HG03095 (cell line): ENCODE data around the gene TNS3.

Source experiments
- ATAC-seq: cut with Tn5 transposase; IDR thresholded peaks from one replicate; pipeline ENCODE4 v1.9.1; 2021; ENCODE audit warnings: moderate library complexity; ENCODE audit not compliant: unreplicated experiment

The TNS3 gene

DNA sequence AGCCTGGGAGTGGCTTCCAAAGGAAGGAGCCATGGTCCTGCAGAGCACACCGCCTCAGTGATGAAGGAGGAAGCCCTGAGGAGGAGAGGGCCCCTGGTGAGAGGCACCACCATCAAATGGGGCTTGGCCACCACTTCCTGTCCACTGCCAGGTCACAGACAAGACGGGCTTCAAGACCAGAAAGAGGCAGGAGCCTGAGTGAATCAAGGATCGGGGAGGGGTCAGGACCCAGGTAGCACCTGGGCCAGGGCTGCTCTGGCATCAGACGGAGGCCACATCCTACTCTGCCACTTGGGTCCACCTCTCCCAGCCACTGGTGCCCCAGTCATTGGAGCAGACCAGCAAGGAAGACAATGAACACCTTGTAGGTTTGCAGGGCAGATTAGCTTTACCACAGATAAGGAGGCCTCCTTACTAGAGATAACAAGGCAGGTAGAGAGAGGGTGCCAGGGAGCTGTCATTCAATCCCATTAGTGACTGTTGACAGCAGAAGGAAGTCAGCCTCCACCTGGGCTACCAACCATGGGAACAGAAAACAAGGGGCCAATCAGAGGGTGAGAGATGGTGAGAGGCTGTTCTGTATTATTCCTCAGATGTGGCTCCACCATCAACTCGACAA is 143.4 kb downstream of the TNS3 start:
- ATAC-seq = no peak

DNA sequence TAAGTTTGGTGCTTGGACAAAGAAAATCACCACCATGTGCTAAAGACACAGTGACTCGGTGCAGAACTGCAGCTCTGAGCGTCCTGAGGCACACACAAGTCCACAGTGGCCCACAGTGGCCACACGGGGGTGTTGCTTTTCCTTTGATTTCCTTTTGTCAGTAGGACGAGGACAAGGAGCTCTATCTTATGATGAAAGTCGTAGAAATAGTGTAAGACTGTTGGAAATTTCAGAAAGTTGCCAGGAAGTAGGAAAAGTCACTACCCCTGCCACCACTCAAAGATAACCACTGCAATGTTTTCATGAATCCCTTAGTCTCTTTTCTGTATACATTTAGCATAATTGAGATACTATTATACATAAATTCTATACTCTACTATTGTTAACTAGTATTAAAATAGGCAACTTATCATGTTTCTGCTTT is 146.0 kb downstream of the TNS3 start:
- no peak for ATAC-seq

DNA sequence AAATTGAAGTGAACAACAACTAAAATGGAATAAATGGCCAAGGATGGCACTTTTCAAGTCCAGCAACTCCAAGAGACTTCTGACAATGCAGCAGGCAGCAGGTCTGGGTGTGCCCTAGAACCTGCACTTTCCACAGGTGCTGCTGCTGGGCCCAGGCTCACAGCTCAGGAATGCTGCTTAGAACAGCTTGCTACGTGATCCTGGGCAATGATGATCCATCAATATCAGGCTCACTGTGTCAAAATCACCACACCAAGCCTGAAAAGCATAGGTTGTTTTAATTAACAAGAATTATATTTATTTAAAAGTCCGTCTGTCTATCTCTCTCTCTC is 148.4 kb downstream of the TNS3 start:
- ATAC-seq = no peak

DNA sequence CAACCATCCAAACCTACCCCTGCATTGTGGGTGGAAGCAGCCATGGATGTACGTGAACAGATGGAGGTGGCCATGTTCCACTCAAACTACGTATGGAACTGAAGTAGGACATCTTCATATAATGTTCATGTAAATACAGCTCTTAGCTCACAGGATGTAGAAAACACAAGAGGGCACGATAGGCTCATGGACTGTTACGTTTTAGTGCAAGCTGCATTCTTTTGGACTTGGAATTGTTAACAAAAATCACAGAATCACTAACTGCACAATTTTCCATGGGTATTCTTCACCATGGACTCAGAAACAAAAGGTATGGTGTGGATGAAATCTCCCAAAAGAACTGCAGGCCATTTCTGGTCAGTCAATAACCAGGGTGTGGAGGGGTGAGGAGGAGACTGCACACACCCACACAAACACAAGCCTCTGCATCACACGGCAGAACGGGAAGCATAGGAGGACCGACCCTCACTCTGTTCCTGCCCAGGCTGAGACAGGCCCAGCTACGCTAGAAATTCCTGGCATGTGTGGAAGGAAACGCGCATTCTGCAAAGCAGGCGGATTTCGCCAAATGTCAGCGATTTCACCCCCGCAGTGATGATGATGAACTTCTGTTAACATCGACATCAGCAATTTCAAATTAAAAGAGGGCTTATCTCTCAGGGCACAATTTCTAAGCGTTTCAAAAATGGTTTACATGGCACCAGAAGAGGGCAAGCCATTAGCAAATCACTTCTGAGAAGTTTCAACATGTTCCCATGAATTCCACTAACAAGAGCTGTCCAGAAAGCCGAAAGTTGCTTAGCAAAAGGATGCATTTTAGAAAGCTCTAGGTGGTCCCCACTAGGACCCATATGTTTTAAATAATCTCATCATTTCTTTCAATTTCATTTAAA is 149.0 kb downstream of the TNS3 start:
- ATAC-seq = no peak

DNA sequence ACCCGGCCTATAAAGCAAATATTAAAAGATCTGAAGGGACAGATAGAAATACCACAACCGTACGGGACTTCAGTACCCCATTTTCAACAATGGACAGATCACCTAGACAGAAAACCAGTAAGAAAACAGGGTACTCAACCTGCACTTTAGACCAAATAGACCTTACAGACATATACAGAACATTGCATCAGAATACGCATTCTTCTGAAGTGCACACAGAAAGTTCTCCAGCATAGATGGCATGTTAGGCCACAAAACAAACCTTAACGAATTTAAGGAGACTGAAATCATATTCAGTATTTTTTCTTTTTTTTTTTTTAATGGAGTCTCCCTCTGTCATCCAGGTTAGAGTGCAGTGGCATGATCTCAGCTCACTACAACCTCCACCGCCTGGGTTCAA is 151.5 kb downstream of the TNS3 start:
- ATAC-seq = no peak

DNA sequence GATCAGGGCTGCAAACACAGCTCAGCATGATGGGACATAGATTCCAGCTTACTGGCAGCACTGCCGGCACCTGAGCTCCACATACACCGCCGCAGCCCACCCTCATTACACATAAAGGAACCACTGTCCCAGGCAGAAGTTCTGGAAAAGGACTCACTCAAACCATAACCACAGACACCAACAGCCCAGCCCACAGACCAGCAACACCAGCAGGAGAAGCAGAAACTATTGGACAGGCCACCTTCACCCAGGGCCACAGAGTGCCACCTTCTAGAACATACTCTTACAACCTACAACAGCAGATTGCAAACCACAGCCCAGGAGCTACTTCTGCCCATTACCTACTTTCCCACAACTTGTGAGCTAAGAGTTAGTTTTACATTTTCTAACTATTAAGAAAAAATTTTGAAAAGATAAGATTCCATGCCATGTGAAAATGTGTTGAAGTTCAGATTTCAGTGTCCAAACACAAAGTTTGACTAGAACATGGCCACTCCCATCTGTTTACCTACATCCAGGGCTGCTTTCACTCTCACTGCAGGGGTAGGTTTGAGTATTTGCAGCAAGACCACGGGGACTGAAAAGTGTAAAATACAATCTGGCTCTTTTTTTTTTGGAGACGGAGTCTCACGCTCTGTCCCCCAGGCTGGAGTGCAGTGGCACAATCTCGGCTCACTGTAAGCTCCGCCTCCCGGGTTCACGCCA is 153.0 kb downstream of the TNS3 start:
- ATAC-seq = no peak

DNA sequence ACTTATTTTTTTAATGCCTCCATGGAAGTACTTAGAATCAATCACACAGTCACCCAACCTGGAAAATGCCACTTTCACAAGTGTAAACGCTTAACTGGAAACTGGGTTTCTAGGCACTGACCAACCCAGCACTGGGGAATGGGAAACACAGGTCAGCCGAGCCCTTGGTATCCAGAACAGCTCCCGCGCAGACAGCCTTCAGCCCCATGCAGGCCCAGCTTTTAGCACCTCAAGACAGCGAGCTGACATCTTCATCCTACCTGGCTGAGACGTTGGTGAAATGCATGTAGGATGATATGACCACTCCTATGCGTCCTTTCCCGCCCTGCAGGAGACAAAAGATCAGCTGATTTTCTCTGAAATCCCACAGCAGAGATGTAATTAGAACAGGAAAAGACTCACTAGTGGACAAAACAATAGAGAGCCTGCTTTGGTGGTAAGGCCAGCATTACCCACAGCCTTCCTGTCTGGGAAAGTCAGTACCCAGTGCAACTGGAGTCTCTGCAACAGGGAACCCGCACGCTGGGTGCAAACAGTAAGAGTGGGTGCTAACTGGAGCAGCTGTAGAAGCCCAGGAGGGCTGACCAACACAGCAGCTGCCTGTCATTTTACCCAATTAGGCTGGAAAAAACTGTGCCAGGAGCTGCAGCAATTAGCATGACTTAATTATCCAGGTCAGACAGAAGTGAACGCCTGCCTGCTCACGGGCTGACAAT is 153.7 kb downstream of the TNS3 start:
- ATAC-seq = no peak

DNA sequence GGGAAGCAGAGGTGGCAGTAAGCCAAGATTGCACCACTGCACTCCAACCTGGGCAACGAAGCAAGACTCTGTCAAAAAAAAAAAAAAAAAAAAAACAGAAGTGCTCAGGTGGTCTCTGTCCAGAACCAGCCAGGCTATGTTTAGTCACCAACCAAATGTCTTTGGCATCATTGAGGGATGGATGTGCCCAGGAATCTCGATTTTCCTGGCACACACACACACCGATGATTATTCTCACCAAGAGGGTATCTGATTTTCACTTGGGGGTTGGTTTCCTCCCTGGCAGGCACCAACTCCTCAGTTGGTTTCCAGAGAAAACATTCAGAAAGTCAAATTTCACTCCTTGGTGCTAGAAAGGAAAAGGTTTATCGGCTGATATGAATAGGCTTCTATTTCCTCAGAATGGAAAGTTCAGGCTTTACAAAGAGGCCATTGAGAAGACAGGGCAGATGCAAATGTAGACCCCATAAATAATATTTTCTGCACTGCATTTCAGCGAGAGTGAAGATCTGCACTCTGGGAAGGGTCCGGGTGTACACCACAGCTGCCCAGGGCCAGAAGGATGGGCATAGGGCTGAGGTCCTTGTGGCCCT is 154.8 kb downstream of the TNS3 start:
- ATAC-seq = no peak

DNA sequence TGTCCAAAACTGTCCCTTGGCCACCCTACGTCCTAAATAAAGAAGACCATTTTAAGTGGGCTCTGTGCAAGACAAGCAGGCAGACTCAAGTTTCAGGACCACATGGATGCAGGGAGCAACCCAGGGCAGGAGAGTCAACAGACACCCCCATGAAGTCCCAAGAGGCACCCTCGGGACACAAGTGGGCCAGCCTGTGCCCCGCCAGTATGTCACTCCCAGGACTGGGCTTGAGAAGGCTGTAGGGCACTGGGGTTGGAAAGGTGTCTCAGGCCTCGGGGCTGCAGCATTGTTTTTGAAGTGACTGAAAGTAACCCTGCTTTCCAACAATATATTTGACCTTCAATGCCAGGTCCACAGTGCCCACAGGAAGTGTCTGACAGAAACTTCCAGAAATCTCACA is 157.4 kb downstream of the TNS3 start:
- no peak for ATAC-seq

DNA sequence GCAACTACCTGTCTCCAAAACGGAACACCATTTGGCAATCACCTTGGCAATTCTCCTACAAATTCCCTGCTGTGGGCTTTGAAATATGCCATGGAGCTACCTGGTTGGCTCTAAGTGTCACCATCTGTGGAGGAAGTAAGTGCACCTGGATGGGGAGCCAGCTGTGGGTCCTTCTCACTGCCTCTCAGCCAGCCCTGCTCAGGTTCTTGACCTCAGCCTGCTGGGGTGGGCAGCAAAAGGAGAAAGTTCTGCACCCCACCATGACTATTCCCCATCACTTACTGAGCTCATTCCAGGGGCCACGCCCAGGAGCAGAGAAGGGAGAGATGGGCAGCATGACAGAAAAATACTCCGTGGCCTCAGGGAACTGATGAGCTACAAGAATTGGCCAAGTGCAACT is 158.7 kb downstream of the TNS3 start:
- ATAC-seq = no peak

DNA sequence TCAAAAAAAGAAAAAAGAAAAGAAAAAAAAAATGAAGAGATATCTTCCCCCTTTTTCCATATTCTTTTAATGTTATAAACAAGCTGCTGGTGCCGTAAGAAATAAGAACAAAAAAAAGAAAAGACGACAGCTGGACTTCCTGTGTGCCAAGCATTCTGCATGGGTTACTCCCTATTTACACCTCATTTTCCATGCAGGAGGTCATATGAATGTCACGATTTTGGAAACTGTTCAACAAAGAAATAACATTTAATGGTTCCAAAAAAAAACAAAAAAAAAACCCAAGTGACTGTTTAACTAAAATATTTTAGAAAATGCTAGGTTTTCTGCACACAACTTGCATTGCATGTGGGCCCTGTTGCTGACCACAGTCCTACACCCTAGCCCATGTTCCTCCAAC is 159.3 kb downstream of the TNS3 start:
- ATAC-seq = no peak

DNA sequence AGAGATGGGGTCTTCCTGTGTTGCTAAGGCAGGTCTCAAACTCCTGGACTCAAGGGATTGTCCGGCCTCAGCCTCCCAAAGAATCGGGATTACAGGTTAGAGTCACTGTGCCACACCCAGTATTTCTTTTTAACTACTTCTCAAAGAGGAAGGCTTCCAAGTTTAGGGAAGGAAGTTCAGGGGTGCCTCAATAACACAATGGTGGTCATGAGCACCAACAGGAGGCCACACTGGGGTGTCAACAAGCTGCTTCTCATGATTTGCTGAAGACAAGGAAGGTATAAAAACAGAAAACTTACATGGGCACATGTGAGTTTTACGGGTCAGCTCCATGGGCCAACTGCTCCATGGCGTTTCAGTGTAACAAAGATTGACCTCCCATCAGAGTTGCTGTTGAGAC is 160.5 kb downstream of the TNS3 start:
- no peak for ATAC-seq

DNA sequence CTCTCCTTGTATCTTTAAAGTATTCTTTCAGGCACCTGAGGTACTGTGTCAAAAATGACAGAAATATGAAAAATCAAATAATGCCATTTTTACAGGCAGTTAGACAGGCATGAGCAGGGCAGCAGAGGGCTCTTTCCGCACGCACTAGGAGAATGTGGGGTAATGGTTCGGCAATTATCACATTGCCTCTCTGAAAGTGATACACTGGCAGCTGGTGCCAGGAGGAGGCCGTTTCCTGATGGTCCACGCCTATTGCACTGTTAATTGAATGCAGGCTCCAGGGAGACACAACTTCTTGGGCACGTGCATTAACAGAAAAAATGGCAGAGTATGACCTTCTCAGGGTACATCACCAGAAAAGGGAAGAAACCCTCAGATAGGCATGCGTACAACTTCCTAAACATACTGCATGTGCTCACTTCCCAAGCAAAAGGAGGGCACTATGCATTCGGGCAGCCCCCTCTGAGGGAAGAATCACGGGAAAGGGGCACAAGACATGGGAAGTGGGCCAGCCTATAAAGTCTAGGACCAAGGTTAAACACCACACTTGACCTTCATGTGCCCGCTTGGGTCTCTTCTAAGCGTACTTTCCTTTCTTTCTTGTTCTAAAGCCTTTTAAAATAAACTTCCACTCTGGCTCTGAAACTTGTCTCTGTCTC is 161.7 kb downstream of the TNS3 start:
- ATAC-seq = no peak

DNA sequence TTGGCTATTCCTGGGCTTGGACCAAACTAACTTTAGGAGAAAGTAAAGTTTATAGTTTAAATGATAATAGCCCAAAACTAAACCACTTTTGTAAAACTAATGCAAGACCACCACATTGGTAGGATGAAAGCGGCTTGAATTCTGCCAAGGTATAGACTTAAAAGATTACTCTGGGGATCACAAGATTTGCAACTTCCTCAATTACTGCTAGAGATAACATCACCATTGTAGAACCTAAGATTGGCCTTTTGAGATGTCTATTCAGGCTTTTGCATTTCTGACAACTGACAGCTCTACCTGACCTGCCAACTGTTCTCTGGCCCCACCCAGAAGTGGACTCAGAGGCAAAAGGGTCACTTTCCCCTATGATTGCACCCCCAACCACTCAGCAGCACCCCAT is 162.4 kb downstream of the TNS3 start:
- ATAC-seq = no peak

DNA sequence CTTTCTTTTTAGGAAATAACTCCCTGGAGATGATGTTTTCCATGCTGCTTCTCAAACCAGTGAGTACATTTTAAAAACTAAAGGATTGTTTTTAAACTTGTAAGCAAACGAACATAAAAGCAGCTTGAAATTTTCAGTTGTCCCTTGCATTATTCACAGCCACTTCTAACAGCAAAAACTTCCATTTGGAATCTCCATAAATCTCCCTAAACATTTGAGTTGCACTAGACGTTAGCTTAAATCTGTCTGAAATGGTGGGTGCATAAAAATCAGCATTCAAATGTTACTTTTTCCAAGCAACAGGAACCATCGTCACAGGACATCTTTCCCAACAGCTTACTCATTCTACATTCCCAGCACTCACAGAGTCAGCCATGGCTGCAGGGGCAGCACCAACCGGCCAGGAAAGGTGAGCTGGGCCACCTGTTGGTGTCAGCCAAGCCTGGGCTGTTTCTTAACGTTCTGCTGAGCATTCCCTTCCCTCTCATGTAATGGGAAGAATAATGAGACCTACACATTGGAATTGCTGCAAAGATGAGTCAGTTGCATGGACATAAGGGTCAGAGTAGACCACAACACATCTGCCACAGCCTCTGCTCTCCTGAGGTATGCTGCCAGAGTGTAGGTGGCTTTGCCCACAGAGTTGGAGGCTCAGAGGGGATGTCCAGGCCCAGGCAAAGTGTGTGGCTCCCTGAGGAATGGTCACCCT is 163.2 kb downstream of the TNS3 start:
- no peak for ATAC-seq

DNA sequence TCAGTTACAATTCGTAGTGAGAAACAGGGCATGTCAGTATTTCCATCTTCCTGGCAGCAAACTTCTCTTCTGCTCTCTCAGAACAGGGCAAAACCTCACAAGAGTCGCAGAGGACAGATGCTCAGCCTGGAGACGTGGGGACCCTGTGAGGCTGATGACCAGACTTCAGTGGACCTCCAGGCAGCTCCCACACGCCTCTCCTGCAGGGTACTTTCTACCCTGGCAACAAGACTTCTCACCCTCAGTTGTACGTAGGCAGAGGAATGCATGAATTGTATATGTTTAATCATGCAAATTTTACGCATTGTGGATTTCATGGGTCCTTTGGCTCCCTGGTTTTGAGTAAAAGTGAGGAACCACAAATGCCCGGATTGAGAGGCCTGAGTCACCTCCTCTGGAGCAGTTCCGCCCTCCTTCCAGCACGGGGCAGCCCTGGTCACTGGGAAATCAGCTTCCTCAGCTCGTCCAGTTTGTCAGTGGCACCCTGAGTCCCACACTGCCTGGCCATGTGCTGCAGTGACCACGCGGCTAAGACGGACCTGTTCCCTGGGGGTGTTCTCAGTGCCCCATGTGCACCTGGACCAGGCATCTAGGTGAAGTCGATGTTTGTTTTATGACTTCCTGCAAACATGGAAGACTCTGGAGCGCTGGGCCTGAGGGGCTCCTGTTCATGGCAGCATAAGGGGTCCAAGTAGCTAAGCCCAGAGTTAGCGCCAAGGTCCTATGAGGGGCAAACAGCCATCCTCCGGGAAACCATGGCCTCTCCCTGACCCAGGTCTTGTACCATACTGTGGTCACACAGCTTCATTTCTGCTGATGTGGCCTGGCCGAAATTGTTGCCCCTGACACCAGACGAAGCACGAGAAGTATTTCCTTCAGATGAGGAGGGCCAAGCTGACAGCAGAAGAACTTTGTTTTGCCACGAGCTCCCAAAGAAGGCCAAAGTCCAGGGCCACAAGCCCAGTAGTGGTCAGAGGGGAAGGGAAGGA is 165.1 kb downstream of the TNS3 start:
- no peak for ATAC-seq

DNA sequence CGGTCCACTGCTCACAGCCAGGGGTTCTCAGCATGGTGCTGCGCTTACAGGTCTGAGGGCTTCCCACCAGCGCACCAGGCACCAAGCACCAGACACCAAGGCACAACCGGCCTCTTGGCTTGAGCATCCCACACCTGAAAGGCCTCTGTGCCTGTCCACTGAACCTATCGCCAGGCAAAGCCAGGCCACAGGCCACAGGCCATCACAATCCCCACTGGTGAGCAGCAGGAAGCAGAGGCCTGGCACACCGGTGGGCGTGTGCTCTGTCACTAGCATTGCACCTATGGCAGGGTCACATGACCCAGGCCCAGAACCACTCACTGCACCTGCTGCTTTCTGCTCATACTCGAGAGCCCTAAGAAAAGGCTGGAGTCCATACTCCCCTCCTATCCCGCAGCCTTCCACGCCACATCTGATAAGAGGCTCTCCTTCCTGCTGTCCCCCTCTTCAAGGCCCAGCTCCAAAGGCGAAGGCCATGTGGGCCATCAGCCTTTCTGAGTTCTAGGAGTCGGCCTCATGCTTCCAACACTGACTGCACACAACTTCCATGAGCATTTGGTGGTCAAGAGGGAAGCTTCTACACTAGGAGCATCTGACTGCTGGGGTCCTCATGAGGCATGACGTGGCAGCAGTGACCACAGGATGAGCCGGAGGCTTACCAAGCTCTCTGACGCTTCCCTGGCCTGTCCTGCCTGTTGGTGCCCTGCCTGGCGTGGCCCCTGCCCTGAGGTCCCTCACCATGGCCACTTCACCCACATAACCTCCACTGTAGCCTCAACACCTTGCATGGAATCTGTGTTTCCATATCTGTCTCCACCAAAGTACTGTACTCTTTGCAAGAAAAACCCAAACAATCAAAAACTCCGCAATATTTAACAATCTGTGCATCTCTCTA is 166.3 kb downstream of the TNS3 start:
- no peak for ATAC-seq
